ENCODE data around the gene SYT6. TPM values are rescaled to one million over a fixed set of nuclear protein-coding genes. Genes with fewer than 3 reads are reported as not detected.

SYT6 gene
- total and polyA plus RNA-seq, 3 donors from 2014 or later, result 0.43 to 0.78 (median 0.71) TPM

- Histone ChIP-seq H3K27ac (no peak overlapping the region), H3K4me1 (no peaks in the 10 kb centered on the region), H3K36me3 (ENCODE audit: low read depth, missing control alignments) (no peaks in the 10 kb centered on the region), H3K9me3 (no peaks in the 10 kb centered on the region), H3K27me3 (no peaks in the 10 kb centered on the region), H3K4me3 (no peak overlapping the region)
- TF ChIP-seq POLR2A (IDR thresholded peaks at IDR 0.05) (no peak), CTCF (IDR thresholded peaks at IDR 0.05) (no peak)
- DNase-seq, result no peak
- intact Hi-C loops (cut with DNase I; ENCODE audit: low total_unique reads), result no loop called here
- 88 to 89% methylated on average over 9 of the region's 9 CpGs for WGBS, 2 donors
Measured at GRCh38 chr1:114122941-114123618, 30.6 kb downstream of the SYT6 start.

DNA sequence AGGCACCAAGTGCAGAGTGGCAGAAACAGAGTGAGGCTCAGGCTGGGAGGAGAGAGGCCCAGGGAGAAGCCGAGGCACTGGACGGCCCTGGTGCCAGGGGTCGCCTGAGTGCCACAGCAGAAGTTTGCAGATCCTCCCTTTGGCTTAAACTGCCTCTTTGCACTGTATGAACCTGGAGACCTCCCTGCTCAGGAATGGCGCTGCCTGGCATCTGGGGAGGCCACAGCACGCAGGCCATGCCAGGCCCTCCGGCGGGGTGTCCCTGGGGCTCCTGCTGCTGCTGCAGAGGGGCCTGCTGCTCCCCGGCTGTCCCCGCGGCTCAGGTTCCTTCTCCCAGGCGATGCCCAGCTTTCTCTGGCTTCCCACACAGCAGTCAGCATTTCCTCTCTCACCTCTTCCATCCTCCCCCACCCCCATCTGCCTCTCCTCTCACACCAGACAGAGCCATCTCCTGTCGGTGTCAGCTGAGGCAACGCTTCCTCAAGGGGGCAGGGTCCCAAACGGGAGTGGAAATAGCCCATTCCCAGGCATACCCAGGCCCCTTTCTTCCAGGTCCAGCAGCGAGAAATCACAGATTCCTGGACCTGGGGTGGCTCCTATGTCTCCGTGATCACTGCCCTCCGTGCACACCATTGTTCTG, 35.2 kb downstream of the SYT6 start:
- H3K4me1 ChIP-seq, result no peaks in the 10 kb centered on the region
- no peaks in the 10 kb centered on the region for H3K9me3 ChIP-seq
- H3K4me3 ChIP-seq, result no peak overlapping the region
- H3K27ac ChIP-seq, result no peak overlapping the region
- no peak for TF ChIP-seq CTCF (IDR thresholded peaks at IDR 0.05)
- TF ChIP-seq POLR2A (IDR thresholded peaks at IDR 0.05), result no peak
- no peaks in the 10 kb centered on the region for H3K27me3 ChIP-seq
- no peak for DNase-seq
- WGBS, 2 donors, result 75 to 80% methylated on average over 10 to 17 of the region's 17 CpGs
- no peaks in the 10 kb centered on the region for H3K36me3 ChIP-seq (ENCODE audit: low read depth, missing control alignments)
- intact Hi-C loops (cut with DNase I; ENCODE audit: low total_unique reads), result no loop called here

DNA sequence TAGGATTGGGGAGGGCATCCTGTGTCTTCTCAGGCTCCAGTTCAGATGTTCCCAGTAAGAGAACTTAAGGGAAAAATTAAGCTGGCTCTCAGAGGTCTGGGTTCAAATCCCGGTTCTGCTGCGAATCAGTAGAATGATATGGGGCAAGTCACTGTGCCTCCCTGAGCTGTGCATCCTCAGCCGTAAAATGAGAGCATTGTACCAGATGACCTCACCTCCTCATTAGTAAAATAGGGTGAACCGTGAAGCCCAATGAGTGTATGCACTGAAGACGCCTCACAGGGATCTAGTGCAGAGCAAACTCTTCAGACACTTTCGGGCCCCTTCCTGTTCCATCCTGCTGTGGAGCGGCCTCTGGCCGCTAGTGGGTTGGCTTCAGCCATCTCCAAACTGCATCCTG, 36.0 kb downstream of the SYT6 start:
- no peaks in the 10 kb centered on the region for H3K27me3 ChIP-seq
- H3K9me3 ChIP-seq, result no peaks in the 10 kb centered on the region
- no peak overlapping the region for H3K27ac ChIP-seq
- 89 to 93% methylated on average over 8 of the region's 8 CpGs for WGBS, 2 donors
- H3K4me3 ChIP-seq, result no peak overlapping the region
- no peak for TF ChIP-seq POLR2A (IDR thresholded peaks at IDR 0.05)
- TF ChIP-seq CTCF (IDR thresholded peaks at IDR 0.05), result no peak
- DNase-seq, result no peak
- no peaks in the 10 kb centered on the region for H3K4me1 ChIP-seq
- no peaks in the 10 kb centered on the region for H3K36me3 ChIP-seq (ENCODE audit: low read depth, missing control alignments)
- intact Hi-C loops (cut with DNase I; ENCODE audit: low total_unique reads), result no loop called here

- intact Hi-C loops (cut with DNase I; ENCODE audit: low total_unique reads), result no loop called here
- H3K27me3 ChIP-seq, result no peaks in the 10 kb centered on the region
- WGBS, 2 donors, result 87 to 89% methylated on average over 6 of the region's 6 CpGs
- H3K9me3 ChIP-seq, result no peaks in the 10 kb centered on the region
- DNase-seq, result no peak
- no peaks in the 10 kb centered on the region for H3K4me1 ChIP-seq
- TF ChIP-seq POLR2A (IDR thresholded peaks at IDR 0.05) (no peak), CTCF (IDR thresholded peaks at IDR 0.05) (no peak)
- H3K36me3 ChIP-seq (ENCODE audit: low read depth, missing control alignments), result no peaks in the 10 kb centered on the region
- no peak overlapping the region for H3K27ac ChIP-seq
- H3K4me3 ChIP-seq, result no peak overlapping the region
Measured at GRCh38 chr1:114116086-114116485, 37.6 kb downstream of the SYT6 start.

Measured in testis (tissue), 3 donors.